EH (cell line): ENCODE results near the gene ATP7B.
"Not testable (repeated sequence)": the region's sequence is repeated elsewhere in the genome, so short reads cannot be mapped to it uniquely, and the experiment has no call there.

ENCODE experiments used
- DNase-seq: peaks from one replicate; pipeline ENCODE4 v3.0.0-alpha.2; 2015; ENCODE audit warnings: low read depth

Gene ATP7B

GRCh38 chr13:51922771-51923480 is 88.3 kb downstream of the ATP7B start:
- DNase-seq = no peak

DNA sequence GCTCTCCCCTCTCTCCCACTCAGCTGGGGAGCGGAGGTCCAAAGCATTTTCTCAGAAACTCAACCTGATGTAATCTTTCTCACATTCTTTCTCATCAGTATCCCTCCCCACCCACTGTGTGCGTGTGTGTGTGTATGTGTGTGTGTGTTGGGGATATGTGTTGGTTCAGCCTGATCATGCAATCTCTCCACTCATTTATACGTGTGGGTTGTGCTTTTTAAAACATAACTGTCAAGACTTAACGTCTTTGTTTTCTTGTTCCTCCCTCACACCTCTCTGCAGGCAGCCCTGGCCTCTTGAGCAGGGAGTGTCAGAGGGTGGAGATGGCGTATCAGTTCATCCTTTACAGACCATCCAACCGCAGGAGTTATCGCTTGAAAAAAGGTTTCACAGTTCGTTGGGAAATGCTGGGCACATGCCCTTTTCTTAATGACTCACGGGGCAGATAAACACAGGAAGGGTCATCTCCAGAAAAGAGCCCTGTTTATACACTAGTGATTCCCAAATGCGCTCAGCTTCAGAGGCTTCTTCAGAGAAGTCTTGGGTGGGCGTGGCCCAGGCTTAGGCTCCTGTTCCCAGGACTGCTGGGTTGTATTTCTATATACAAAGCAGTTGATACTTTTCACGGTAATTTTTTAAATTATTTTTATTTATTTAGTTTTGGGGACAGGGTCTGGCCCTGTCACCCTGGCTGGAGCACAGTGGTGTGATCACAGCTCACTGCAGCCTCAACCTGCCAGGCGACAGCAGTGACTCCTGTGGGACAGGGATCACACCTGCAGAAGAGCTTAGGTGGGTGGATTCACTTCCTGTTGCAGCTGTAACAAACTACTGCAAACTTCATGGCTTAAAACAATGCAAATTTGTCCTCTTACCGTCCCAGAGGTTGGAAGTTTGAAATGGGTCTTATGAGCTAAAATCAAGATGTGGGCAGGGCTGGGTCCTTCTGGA is 89.2 kb downstream of the ATP7B start:
- DNase-seq = no peak

DNA sequence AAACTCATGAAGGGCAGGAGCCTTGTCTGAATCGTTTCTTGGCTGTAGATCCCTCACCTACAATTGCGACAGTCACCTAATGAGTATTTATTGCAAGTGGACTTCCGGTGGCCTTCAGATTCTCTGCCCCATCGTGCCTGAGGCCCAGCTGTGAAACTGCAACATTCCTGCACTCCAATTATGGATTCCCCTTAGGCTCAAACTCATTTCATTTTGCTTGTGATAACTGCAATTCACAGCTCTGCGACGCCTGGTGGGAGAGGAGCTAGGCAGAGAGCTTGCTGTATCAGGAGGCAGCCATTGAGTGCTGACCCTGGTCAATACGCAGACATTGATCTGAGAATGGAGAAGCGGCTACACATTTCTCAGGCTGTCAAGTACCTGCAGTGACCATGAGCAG is 90.5 kb downstream of the ATP7B start:
- DNase-seq = no peak

DNA sequence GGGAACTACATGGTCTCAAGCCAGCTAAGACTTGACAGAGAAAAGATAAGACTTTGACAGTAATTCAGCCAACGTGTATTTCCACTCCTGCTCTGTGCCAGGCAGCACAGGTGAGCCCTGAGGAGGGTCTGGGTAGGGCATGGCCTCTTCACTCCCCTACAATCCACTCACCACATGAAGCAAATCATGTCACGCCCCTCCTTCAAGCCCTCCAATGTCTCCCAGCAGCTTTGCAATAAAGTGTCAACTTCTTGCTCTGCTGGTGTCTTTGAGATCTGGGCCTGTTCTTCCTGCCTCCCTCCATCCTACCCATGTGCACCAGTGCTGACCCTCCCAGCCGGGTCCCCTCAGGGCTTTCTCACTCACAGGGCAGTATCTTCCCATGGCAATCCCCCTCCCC is 91.0 kb downstream of the ATP7B start:
- DNase-seq = no peak

- no peak for DNase-seq
Observed at GRCh38 chr13:51919531-51919930, 91.7 kb downstream of the ATP7B start.

DNA sequence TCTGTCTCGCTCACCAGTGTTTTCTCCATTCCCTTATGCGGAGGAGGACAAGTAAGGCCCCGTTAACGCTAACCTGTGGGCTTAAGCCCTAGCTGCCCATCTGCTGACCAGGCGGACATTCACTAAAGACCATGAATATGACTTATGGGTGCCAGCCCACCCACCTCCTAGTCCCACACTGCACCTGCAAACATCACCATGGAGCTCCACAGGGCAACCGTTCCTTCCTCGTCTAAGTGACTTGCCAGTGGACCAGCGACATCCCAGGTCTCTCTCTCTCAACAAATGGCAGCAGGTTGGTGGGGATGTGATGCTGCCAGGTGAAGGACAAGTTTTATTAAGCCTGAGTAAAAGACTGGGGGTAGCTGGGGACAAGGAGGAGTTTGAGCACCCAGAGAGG is 94.3 kb downstream of the ATP7B start:
- DNase-seq = no peak

GRCh38 chr13:51916051-51916818 is 95.0 kb downstream of the ATP7B start:
- no peak for DNase-seq

DNA sequence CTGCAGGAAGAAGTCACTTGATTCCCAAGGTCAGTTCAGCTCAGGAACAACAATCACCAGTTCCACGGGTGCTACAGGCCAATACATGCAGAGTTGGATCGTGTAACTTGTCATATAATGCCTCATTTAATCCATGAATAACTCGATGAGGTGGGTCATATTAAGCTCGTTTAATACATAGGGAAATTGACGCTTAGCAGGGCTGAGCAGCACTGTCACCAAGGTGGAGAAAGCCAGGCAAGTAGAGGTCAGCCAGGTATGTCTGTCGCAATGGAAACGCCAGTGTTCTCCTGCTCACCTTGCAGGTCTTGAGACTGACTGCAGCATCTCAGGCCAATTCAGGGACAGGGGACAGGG is 97.1 kb downstream of the ATP7B start:
- no peak for DNase-seq

DNA sequence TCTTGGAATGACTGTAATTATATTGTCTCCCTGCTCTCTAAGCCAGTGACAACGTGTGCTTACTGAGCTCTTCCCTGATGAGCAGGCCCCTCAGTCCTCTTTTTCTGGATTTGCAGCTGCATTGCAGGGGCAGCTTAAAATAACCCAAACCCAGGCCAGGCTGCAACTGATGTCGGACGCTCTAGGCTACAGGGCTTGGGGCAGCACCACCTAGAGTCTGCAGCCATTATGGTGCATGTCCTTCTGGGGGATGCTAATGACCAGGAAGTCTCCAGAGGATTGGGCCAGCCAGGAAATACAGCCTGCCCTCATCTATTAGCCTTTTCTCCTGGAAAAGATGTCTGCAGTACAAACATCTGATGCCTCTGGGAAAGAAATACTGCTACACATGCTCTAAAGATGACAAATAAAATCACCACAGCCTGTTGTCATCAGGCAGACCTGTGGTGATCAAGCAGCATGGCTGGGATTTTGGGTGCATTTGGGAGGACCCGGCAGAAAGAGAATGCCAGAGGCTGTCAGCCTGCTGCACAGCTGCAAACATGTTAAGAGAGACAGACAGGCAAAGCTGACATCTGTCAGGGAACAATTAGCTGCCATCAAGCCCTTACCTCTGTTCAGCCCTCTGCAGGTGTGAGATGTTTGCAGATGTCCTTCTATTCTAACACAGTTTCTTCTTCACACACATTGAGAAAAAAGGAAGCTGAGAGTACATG is 97.7 kb downstream of the ATP7B start:
- DNase-seq = peak; percentile 23

DNA sequence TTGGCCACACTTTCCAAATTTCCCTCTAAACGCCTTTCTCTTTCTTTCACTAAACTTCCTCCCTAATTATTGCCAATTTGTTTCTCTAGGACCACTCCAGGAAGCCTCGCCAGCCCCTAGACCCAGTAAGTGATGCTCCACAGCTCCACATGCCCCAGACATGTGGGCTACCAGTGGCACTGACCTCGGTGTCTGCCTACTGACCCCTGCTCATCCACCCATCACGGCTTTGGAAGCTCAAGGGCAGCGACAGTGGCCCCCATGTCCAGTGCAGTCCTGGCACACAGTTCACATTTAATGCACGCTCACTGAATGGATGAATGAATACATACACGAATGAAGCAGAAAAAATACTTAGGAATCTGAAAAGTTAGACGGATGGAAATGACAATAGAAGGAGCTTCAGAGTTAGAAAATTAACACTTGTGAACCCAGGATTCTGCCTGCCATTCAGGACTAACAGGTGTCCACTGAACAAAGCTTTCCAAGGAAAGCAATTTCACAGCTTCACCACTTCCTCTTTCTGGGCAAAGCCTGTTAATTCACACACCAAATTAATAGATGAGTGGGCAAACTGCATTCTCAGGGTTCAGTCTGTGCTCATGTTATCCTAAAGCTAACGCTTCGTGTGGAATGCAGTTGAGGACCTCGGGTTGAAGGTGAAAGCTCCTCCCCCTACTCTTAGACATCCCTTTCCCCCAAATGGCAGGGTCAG is 98.6 kb downstream of the ATP7B start:
- DNase-seq = no peak

DNA sequence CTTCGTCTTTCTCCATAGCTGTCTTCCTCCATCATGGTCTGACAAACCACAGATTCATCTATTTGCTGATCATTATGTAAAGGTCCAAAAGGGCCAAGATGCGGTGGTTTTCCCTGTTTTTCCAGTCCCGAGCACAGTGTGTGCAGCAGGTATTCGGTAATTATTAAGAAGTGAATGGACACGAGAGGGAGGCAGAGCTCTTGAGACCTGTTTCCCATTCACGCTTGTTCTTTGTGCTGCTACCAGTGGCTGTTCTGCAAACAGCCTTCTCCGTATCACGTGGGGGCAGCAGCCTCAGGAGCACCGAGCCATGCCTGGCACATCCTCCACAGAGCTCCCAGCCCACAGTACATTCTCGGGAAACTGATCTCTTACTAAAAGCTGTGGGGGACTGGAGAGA is 99.2 kb downstream of the ATP7B start:
- DNase-seq = no peak

DNA sequence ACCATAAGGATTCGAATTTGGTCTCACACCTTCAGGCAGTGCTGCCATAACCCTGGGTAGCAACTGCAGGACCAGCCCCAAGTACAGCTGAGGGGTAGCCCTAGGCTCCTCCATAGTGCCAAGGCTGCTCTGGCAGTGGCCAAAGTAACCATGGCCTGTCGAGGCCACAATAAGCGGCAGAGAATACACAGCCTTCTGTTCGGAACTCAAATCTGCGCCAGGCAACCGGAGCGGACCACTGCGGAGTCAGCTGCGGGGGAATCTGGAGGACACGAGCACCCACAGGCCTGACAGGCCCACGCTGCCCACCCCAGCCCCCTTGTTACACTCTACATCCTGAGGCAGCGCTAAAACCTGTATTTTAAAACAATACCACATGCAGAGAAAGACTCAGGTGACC is 100.7 kb downstream of the ATP7B start:
- DNase-seq = no peak

DNA sequence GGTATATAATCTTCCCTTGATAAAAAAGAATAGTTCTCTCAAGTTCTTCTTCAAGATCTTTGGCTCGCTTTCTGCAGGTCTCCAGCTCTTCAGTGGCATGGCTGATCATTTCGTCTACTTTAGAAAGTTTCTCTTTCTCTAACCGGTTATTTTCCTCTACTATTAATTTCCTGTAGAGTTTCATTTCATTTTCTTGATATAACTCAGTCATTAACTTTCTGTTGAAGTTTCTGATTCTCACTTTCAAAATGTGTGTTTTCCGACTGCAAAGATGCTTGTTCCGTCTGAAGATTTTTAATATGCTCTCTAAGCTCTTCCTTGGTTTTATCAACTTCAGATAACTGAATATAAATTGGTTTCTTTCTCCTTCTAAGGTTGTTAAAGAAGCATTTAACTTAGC is 102.0 kb downstream of the ATP7B start:
- not testable (repeated sequence) for DNase-seq

GRCh38 chr13:51907040-51907732 is 104.1 kb downstream of the ATP7B start:
- no peak for DNase-seq

- DNase-seq = no peak
Observed at GRCh38 chr13:51906581-51906980, 104.7 kb downstream of the ATP7B start.

- no peak for DNase-seq
Observed at GRCh38 chr13:51905787-51906186, 105.5 kb downstream of the ATP7B start.

- DNase-seq = no peak
Observed at GRCh38 chr13:51902776-51903175, 108.5 kb downstream of the ATP7B start.

- no peak for DNase-seq
Observed at GRCh38 chr13:51900471-51900870, 110.8 kb downstream of the ATP7B start.

- DNase-seq = peak; percentile 60
Observed at GRCh38 chr13:51895906-51896888, 115.1 kb downstream of the ATP7B start.
